Esophagus muscularis mucosa (tissue), 4 donors: ENCODE data around the gene PLA2G4F. TPM values are rescaled to one million over a fixed set of nuclear protein-coding genes. Genes with fewer than 3 reads are reported as not detected.

Experiments
- DNase-seq: peaks from one replicate; pipeline ENCODE4 v3.0.0-alpha.2; 2017; ENCODE audit errors: extremely low spot score
- H3K27ac ChIP-seq, 4 donors: fragments of 200-600 bp; sonication (generic); replicated peaks in 1 of 4; 1 replicate in 3 of 4; 2 replicates in 1 of 4; pipeline ENCODE4 v1.5.1; 2016 to 2019; ENCODE audit warnings: mild to moderate bottlenecking in 1 of 4
- H3K27me3 ChIP-seq, 4 donors: fragments of 200-600 bp; sonication (generic); one replicate each; pipeline versions ENCODE4 v1.5.1 to v1.6.0; 2016 to 2019
- H3K36me3 ChIP-seq, 4 donors: fragments of 200-600 bp; sonication (generic); one replicate each; pipeline ENCODE4 v1.5.1; 2016 to 2019
- H3K4me1 ChIP-seq, 4 donors: fragments of 200-600 bp; sonication (generic); one replicate each; pipeline ENCODE4 v1.5.1; 2016 to 2019
- H3K4me3 ChIP-seq, 4 donors: fragments of 200-600 bp; sonication (generic); 1 replicate in 2 of 4; 2 replicates in 2 of 4; pipeline ENCODE4 v1.5.1; 2016 to 2019; ENCODE audit warnings: mild to moderate bottlenecking in 4 of 4, moderate library complexity in 1 of 4
- H3K9me3 ChIP-seq, 4 donors: fragments of 200-600 bp; sonication (generic); 1 replicate in 3 of 4; 2 replicates in 1 of 4; pipeline ENCODE4 v1.5.1; 2016 to 2019
- CTCF ChIP-seq, 3 experiments: fragments of 200-600 bp in 2 of 3; fragments of 450-650 bp in 1 of 3; sonication (generic) in 2 of 3; IDR thresholded peaks; one replicate each; pipeline ENCODE4 v1.5.1; 2017 to 2019; ENCODE audit warnings: antibody characterized with exemption in 3 of 3, mild to moderate bottlenecking in 2 of 3, moderate library complexity in 1 of 3
- EP300 ChIP-seq: sonication (generic); formaldehyde crosslinking; IDR thresholded peaks from one replicate; pipeline ENCODE4 v1.6.1; 2017; ENCODE audit warnings: antibody characterized with exemption
- POLR2A ChIP-seq: fragments of 450-650 bp; IDR thresholded peaks from one replicate; pipeline ENCODE4 v1.6.1; 2017; ENCODE audit warnings: antibody characterized with exemption, moderate library complexity, mild to moderate bottlenecking, low read depth
- POLR2AphosphoS5 ChIP-seq, 2 donors: sonication (generic); formaldehyde crosslinking; IDR thresholded peaks; one replicate each; pipeline ENCODE4 v1.6.1; 2017; ENCODE audit warnings: antibody characterized with exemption in 2 of 2
- whole genome bisulfite sequencing: methylation state at CpG from one replicate; pipeline ENCODE4 v1.1.5; 2018; 5-methylcytosine and 5-hydroxymethylcytosine counted together
- intact Hi-C: fragments of 100-400 bp; cut with DNase I; formaldehyde crosslinking; loops from one replicate; pipeline ENCODE4 v1.15.1; 2023
- total RNA-seq, 4 donors: library from RNA; depleted of rRNA; stranded (reverse); fragments of >200 nt; gene quantifications; one replicate each; pipeline versions ENCODE4 v1.1.0 to v1.2.1, GENCODE V29; 2016

PLA2G4F gene
- total RNA-seq, 4 donors from 2014 or later = 0.11 TPM; not detected in 3

GRCh38 chr15:42106288-42106687, 50.1 kb downstream of the PLA2G4F start:
- no peak overlapping the region for H3K27ac ChIP-seq
- 77% methylated on average over 5 of the region's 5 CpGs for WGBS
- intact Hi-C loops = no loop called here
- no peaks in the 10 kb centered on the region for H3K9me3 ChIP-seq
- no peak for TF ChIP-seq CTCF (IDR thresholded peaks at IDR 0.05)
- TF ChIP-seq POLR2AphosphoS5 (IDR thresholded peaks at IDR 0.05) = no peak
- no peak for TF ChIP-seq POLR2A
- no peak for TF ChIP-seq EP300
- H3K4me3 ChIP-seq = no peak overlapping the region
- peaks cover 0 to 5% (median 0%) of the 10 kb centered on the region in 4 donors for H3K27me3 ChIP-seq
- no peak for DNase-seq
- no peaks in the 10 kb centered on the region for H3K4me1 ChIP-seq
- no peaks in the 10 kb centered on the region for H3K36me3 ChIP-seq

GRCh38 chr15:42104095-42104891, 52.1 kb downstream of the PLA2G4F start:
- Histone ChIP-seq H3K4me3 (no peak overlapping the region), H3K27me3 (peaks cover 0 to 5% (median 0%) of the 10 kb centered on the region in 4 donors), H3K36me3 (no peaks in the 10 kb centered on the region), H3K4me1 (no peaks in the 10 kb centered on the region), H3K9me3 (no peaks in the 10 kb centered on the region), H3K27ac (no peak overlapping the region)
- intact Hi-C loops = no loop called here
- WGBS = 88% methylated on average over 11 of the region's 11 CpGs
- DNase-seq = no peak
- TF ChIP-seq POLR2AphosphoS5 (IDR thresholded peaks at IDR 0.05) = no peak
- no peak for TF ChIP-seq EP300
- no peak for TF ChIP-seq CTCF (IDR thresholded peaks at IDR 0.05)
- no peak for TF ChIP-seq POLR2A

- Histone ChIP-seq H3K36me3 (no peaks in the 10 kb centered on the region), H3K4me1 (no peaks in the 10 kb centered on the region), H3K4me3 (no peak overlapping the region), H3K27me3 (peaks cover 0 to 5% (median 0%) of the 10 kb centered on the region in 4 donors), H3K9me3 (no peaks in the 10 kb centered on the region), H3K27ac (no peak overlapping the region)
- WGBS = 81% methylated on average over 6 of the region's 6 CpGs
- peak; percentile 82 for DNase-seq
- TF ChIP-seq POLR2A (no peak), CTCF (IDR thresholded peaks at IDR 0.05) (no peak)
- intact Hi-C loops = no loop called here
These were observed 53.7 kb downstream of the PLA2G4F start for GRCh38 chr15:42102646-42103235.

GRCh38 chr15:42101861-42102260, 54.6 kb downstream of the PLA2G4F start:
- H3K9me3 ChIP-seq = no peaks in the 10 kb centered on the region
- no peaks in the 10 kb centered on the region for H3K36me3 ChIP-seq
- intact Hi-C loops = no loop called here
- TF ChIP-seq EP300 (no peak), POLR2A (no peak), CTCF (IDR thresholded peaks at IDR 0.05) (no peak), POLR2AphosphoS5 (IDR thresholded peaks at IDR 0.05) (no peak)
- DNase-seq = no peak
- no peak overlapping the region for H3K4me3 ChIP-seq
- H3K27ac ChIP-seq = no peak overlapping the region
- no peaks in the 10 kb centered on the region for H3K4me1 ChIP-seq
- peaks cover 0 to 5% (median 0%) of the 10 kb centered on the region in 4 donors for H3K27me3 ChIP-seq
- 62% methylated on average over 1 of the region's 1 CpG for WGBS
